Calu3 (cell line): Measurements from ENCODE around the gene STAB1. TPM values are rescaled to one million over a fixed set of nuclear protein-coding genes. Genes with fewer than 3 reads are reported as not detected.

Experiments
- BruUV-seq: library from RNA; stranded (reverse); fragments of 400-500 nt; replicated peaks from 2 replicates; lab custom pipeline; 2021; lab: Mats Ljungman, UMichigan
- CTCF ChIA-PET: fragments of 300-600 bp; sonication (Branson Sonifier 250); formaldehyde crosslinking; loops from one replicate; lab custom pipeline; 2022; ENCODE audit warnings: antibody characterized with exemption; lab: Charles Lee
- DNase-seq: peaks from one replicate; pipeline ENCODE4 v3.0.0; 2022
- H3K27ac Mint-ChIP-seq: one replicate; pipeline ENCODE4 v1.8.0; 2022; ENCODE audit warnings: mixed read lengths; ENCODE audit not compliant: unreplicated experiment
- H3K27me3 Mint-ChIP-seq: one replicate; pipeline ENCODE4 v1.8.0; 2022; ENCODE audit warnings: mixed read lengths; ENCODE audit not compliant: unreplicated experiment
- H3K36me3 Mint-ChIP-seq: one replicate; pipeline ENCODE4 v1.8.0; 2022; ENCODE audit warnings: mild to moderate bottlenecking, moderate library complexity, mixed read lengths; ENCODE audit not compliant: insufficient read depth, unreplicated experiment
- H3K4me1 Mint-ChIP-seq: one replicate; pipeline ENCODE4 v1.8.0; 2022; ENCODE audit warnings: mild to moderate bottlenecking, low read depth, mixed read lengths; ENCODE audit not compliant: unreplicated experiment
- H3K4me3 Mint-ChIP-seq: one replicate; pipeline ENCODE4 v1.8.0; 2022; ENCODE audit warnings: mild to moderate bottlenecking, low read depth, moderate library complexity, mixed read lengths; ENCODE audit not compliant: unreplicated experiment
- H3K9me3 Mint-ChIP-seq: one replicate; pipeline ENCODE4 v1.8.0; 2022; ENCODE audit warnings: low read depth, mixed read lengths; ENCODE audit not compliant: unreplicated experiment
- intact Hi-C: fragments of 100-400 bp; cut with micrococcal nuclease; formaldehyde crosslinking; loops from one replicate; pipeline ENCODE4 v1.10.0; 2022; ENCODE audit not compliant: unreplicated experiment
- total RNA-seq: library from RNA; stranded (reverse); gene quantifications from 2 replicates; pipeline ENCODE4 v1.2.3, GENCODE V29; 2022
- TF ChIP-seq, protein P1 (sequence below): fragments of 200-600 bp; IDR thresholded peaks from one replicate; pipeline ENCODE4 v1.8.0; 2022; ENCODE audit warnings: antibody characterized with exemption; ENCODE audit not compliant: unreplicated experiment

Gene STAB1
- total RNA-seq, 1 experiment from 2014 or later, result 0.26 TPM

DNA sequence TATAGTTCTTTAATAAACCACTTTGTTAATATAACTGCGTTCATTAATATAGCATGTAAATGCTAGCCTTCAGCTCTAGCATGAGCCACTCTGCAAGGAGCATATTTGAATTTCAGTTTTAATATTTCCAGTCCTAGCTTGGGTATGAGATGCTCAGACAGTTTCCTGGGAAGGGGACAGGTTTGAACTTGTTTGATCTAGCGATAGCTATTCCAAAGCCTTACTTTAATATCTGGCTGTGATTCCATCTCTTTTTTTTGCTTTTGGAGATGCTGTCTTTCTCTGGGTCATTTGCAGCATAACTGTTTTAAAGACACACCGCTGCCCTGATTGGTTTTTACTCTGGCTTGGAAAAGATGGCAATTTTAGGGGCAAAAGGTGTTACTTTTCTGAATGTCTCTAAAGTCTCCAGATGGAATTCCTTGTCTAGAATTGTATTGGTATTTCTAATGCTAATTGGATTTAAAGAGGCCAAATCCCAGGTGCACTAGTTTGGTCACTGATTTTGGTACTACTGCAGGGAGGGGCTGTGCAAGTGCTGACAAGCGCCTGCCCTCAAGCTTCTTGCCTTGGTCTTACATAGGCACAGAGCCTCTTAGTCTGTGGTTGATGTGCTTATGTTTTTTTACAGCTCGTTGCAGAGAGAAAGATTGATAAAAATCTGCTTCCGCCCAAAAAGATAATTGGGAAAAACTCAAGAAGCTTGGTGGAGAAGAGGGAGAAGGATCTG lies 36.9 kb upstream of the STAB1 start:
- CTCF ChIA-PET, result interaction anchor here (0.6 kb wide), 1 partner anchor 119 kb away, joined by 7 read pairs; no protein-coding TSS in a partner anchor
- peaks cover 33% of the 10 kb centered on the region for H3K36me3 Mint-ChIP-seq
- H3K9me3 Mint-ChIP-seq, result no peaks in the 10 kb centered on the region
- no peak overlapping the region for H3K4me3 Mint-ChIP-seq
- TF ChIP-seq, protein P1, sequence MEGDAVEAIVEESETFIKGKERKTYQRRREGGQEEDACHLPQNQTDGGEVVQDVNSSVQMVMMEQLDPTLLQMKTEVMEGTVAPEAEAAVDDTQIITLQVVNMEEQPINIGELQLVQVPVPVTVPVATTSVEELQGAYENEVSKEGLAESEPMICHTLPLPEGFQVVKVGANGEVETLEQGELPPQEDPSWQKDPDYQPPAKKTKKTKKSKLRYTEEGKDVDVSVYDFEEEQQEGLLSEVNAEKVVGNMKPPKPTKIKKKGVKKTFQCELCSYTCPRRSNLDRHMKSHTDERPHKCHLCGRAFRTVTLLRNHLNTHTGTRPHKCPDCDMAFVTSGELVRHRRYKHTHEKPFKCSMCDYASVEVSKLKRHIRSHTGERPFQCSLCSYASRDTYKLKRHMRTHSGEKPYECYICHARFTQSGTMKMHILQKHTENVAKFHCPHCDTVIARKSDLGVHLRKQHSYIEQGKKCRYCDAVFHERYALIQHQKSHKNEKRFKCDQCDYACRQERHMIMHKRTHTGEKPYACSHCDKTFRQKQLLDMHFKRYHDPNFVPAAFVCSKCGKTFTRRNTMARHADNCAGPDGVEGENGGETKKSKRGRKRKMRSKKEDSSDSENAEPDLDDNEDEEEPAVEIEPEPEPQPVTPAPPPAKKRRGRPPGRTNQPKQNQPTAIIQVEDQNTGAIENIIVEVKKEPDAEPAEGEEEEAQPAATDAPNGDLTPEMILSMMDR, result no peak
- H3K27me3 Mint-ChIP-seq, result no peaks in the 10 kb centered on the region
- intact Hi-C loops, result no loop called here
- DNase-seq, result no peak
- no TSS peak for BruUV-seq
- H3K27ac Mint-ChIP-seq, result no peak overlapping the region
- H3K4me1 Mint-ChIP-seq, result peaks cover 30% of the 10 kb centered on the region

DNA sequence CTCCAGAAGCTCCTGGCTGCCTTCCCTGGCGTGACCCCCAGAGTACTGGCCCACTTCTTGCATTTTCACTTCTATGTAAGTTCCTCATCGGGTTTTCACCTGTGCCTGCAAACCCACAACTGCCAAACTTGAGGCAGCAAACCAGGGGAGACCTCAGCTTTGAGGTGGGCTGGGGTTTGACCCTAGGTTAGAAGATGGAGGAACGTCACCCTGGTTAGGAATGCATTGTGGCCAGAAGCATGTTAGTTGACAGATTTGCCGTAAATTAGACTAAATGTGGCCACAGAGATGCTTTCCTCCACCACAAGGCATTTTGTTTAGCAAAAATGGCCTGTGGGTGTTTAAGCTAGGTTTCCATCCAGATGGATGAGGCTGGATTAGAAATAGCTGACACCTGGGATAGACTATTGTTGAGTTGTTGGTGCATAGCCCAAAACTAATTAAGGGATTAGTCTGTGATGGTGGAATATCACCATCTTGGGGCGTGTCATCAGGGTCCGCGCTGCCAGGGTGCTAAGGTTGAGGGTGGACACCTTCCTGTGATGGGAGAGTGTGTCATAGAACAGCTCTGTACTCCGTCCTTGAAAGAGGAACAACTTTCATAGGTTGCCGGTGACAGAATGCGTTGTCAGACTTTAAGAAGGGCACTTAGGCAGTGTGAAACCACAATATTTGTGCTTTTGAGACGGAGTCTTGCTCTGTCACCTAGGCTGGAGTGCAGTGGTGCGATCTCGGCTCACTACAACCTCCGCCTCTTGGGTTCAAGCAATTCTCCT lies 36.2 kb upstream of the STAB1 start:
- Mint-ChIP-seq H3K36me3 (peaks cover 33% of the 10 kb centered on the region), H3K4me1 (peaks cover 23% of the 10 kb centered on the region), H3K4me3 (no peak overlapping the region), H3K27me3 (no peaks in the 10 kb centered on the region), H3K27ac (no peak overlapping the region), H3K9me3 (no peaks in the 10 kb centered on the region)
- intact Hi-C loops, result no loop called here
- no peak for DNase-seq
- CTCF ChIA-PET, result interaction anchor here (0.6 kb wide), 1 partner anchor 118 kb away, joined by 7 read pairs; no protein-coding TSS in a partner anchor
- BruUV-seq, result no TSS peak
- TF ChIP-seq, protein P1, result no peak

DNA sequence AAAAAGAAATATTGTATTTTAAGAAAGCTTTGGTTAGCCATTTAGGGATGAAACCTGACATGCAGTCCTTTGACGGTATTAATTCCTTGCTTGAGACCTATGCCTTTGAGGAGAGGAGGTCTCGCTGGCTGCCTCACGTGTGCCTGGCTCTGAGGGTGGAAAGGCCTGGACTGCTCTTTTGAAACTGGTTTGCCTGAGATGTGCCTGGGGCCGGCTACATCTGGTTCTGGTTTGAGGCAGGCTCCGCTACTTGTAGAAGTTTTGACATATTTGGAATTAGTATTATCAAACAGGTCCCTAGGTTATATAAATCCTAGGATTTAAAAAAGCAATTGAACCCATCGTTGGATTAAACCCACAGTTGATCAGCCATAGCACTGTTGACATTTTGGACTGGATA lies 33.3 kb upstream of the STAB1 start:
- Mint-ChIP-seq H3K27ac (no peak overlapping the region), H3K27me3 (no peaks in the 10 kb centered on the region), H3K36me3 (peaks cover 8% of the 10 kb centered on the region), H3K4me1 (no peaks in the 10 kb centered on the region), H3K9me3 (no peaks in the 10 kb centered on the region), H3K4me3 (no peak overlapping the region)
- TF ChIP-seq, protein P1, result no peak
- CTCF ChIA-PET, result no interaction called here
- DNase-seq, result no peak
- intact Hi-C loops, result no loop called here
- no TSS peak for BruUV-seq

DNA sequence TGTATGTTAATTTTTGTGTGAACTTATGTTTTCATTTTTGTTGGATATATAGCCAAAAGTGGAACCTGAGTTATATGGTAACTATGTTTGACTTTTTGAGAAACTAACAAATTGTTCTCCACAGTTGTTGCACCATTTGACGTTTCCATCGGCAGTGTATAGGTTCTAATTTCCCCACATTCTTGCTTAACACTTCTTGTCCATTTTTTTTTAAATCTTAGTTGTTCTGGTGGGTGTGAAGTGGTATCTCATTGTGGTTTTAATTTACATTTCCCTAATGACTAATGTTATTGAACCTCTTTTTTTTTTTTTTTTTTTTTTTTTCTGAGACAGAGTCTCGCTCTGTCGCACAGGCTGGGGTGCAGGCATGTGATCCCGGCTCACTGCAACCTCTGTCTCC lies 31.7 kb upstream of the STAB1 start:
- H3K27ac Mint-ChIP-seq, result no peak overlapping the region
- no peak for DNase-seq
- H3K9me3 Mint-ChIP-seq, result no peaks in the 10 kb centered on the region
- peaks cover 8% of the 10 kb centered on the region for H3K36me3 Mint-ChIP-seq
- no peaks in the 10 kb centered on the region for H3K27me3 Mint-ChIP-seq
- BruUV-seq, result no TSS peak
- TF ChIP-seq, protein P1, result no peak
- H3K4me3 Mint-ChIP-seq, result no peak overlapping the region
- intact Hi-C loops, result no loop called here
- CTCF ChIA-PET, result interaction anchor here (0.7 kb wide), 1 partner anchor 130 kb away, joined by 5 read pairs; no protein-coding TSS in a partner anchor
- no peaks in the 10 kb centered on the region for H3K4me1 Mint-ChIP-seq
